ENCODE results near the gene ACOXL.

ACOXL gene

DNA sequence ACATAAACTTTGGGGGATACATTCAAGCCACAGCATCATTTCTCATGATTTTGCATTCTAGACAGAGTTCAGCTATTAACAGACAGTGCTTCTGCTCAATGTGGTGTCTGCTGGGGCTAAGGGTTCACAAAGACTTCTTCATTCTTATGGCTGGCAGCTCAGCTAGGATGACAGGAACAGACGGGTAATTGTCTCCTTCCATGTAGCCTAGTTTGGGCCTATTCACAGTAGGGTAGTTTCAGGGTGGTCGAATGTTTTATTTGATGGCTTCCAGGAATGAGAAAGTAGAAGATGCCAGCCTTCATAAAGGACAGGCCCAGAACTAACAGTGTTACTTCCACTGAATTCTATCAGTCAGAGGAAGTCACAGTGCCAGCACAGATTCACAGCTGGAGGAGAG, 362.3 kb downstream of the ACOXL start:
- no peak for DNase-seq

DNA sequence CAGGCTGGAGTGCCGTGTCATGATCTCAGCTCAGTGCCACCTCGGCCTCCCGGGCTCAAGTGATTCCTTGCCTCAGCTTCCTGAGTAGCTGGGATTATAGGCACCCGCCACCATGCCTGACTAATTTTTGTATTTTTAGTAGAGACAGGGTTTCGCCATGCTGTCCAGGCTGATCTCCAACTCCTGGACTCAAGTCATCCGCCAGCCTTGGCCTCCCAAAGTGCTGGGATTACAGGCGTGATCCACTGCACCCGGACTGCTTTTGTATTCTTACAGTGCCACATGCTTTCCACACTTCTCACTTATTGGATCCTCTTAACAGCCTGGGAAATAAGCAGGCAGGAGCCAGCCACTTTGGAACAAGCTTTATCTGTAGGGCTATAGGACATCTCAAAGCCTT, 363.1 kb downstream of the ACOXL start:
- DNase-seq, result no peak

DNA sequence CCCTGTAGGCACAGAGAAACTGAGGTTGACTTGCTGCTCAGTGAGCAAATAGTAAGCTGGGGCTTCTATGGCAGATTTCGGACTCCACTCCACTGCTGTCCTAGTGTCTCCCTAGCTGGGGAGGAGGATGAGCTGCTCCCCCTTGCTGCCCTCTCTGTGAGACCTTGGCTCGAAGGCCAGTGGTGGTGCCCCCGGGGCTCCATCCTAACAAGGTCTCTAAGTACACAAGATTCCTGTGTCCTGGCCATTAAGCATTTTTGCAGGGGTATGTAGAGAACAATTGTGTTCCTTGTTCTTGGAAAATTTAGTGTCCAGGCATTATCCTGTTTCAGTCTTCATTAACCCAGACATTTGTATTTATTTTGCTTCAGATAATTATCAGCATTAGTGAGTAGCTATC, 367.0 kb downstream of the ACOXL start:
- DNase-seq, result no peak

DNA sequence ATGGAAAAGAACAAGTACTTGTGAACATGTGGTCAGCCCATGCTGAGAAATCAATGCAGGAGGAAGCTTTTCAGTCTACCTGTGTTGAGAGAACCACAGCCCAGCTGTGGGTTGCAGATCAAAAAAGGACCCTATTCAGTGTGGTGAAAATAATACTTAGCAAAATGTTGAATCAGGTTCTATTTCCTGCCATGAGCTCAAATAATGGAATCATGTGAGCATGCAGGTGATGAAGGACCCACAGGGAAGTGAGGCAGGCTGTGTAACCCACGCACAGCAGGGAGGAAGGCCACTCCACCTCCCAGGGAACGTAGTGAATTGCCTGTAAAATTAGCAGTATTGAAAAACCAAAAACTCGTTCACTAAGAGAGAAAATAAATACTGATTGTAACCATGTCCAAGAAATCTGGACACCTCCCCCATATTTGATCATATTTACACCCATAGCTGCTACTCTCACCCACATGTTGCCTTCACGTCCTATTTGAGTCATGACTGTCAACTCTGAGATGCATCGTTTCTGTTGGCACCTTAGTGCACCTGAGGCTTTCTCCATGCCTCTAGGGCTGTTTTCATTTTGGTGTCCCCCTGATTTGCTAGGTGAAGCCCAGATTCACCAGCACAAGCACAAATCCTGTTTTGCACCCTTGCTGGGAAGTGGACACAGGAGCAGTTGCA, 367.9 kb downstream of the ACOXL start:
- DNase-seq, result no peak

DNA sequence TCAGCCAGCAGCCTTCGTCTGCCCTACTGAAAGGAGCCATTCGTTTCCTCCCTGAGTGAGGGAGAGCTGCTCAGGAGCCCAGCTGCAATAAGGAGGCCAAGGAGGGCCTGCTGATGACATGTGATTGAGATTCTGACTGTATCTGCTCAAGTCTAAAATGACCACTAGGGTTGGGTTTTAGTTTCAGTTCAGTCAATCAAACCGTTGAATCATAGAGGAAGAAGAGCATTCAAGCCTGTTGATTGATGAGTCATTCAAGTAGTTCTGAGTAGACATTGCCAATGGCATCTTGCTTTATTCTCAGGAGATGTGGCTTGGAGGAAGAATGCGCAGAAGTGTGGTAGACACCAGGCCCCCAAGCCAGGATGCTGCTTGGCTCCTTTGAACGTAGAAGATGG, 368.4 kb downstream of the ACOXL start:
- DNase-seq, result no peak

DNA sequence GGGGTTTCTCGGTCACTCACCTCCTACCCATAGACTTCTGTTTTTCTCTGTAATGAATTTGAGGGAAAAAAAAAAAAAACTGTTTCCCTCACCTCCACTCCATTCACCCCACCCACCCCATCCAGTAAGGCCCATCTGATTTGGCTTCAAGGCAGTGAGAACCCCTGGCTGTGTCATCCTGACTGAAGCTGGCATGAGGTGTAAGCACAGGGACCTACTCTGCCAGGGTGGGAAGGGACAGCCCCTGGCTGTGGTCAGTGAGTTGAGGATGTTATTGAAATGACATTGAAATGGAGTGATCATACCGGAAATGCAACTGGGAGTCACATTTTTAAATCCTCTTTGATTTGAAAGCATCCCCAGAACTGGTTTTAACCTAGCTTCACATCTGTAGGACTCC, 369.2 kb downstream of the ACOXL start:
- no peak for DNase-seq

DNA sequence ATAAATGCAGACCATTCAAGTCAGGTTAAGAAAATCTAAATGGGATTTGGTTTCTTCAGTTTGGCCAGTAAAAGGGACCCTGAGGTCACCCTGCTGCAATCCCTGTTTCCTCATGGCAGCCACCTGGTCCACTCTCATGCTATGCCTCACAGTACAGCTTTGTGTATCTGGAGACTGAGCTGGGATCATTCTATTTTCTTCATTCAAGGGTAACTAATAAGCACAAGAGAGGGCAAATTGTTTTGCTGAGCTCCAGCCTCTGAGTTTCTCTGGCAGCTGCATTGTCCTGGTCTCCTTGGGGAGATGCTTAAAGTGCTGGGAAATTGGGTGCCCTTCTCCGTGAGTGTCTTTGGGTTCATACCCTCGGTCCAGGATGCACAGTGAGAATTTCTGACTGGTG, 369.8 kb downstream of the ACOXL start:
- DNase-seq, result no peak

DNA sequence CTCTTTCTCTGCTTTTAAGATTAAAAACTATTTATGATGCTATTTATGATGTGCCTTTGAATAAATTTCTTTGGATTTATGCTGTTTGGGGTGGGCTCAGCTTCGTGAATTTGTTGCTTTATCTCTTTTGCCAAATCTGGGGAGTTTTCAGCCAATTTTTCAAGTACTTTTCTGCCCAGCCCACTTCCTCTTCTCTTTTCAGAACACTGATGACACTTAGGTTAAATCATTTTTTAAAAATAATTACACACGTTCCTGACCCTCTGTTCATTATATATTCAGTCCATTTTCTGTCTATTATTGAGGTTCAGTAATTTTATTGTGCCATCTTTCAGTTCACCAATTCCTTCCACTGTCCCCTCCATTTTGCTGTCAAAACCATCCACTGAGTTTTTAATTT, 373.6 kb downstream of the ACOXL start:
- DNase-seq, result no peak

DNA sequence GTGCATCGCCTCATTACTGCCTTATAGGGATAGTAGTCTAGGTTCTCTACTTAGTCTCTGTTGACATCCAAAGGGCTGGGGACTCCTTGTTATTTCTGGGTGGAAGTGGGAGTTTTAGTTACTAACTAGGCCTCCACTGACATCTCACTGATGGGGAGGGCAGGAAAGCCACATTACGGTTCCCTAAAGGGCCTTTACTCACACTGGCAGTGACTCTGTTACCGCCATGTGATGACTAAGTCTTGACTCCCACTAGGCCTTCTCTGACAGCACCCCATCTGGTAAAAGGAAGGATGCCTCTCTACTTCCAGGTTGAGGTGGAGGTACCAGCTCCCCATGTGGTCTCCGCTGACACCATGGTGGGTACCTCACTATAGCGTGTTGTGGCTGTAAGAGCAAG, 374.3 kb downstream of the ACOXL start:
- DNase-seq, result peak; percentile 11

DNA sequence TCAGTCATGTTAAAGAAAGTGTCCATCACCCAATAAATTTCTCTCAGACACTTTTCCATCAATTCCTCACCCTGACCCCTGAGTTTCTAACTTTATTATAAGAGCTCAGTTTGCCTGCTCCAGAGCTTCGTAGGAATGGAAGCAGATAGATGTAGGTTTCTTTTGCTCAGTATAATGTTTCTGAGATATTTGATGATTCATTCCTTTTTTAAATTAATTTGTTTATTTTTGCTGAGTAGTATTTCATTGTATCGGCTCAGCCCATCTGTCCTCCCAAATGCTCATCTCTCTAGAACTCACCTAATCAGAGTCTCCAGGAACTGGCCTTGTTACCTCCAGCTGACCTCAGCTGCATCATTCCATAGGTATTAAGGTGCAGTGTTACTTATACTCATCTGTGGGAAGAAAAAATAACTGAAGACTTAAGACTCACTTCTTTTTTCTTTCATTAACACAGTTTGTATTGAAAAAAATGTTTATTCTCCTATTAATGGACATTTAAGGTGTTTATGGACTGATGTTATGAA, 376.4 kb downstream of the ACOXL start:
- DNase-seq, result no peak

DNA sequence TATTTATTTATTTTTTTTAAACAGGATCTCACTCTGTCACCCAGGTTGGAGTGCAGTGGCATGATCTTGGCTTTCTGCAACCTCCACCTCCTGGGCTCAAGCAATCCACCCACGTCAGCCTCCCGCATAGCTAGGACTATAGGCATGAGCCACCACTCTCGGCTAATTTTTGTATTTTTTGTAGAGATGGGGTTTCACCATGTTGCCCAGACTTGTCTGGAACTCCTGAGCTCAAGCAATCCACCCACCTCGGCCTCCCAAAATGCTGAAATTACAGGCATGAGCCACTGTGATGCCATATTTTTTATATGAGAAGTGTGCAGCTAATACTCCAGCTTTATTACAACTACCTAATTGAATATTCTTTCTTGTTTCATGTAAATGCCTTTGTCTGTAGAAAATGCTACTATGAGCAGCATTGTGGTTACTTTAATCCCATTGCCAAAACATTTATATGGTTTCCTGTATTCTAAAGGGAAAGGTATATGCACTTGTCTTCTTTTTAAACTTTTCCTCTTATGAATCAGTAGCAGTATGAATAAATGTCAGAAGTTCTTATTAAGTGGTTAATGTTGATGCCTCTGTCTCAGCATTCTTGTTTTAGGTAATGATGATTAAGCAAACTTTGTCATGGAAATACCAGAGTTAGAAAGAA, 378.9 kb downstream of the ACOXL start:
- DNase-seq, result no peak

DNA sequence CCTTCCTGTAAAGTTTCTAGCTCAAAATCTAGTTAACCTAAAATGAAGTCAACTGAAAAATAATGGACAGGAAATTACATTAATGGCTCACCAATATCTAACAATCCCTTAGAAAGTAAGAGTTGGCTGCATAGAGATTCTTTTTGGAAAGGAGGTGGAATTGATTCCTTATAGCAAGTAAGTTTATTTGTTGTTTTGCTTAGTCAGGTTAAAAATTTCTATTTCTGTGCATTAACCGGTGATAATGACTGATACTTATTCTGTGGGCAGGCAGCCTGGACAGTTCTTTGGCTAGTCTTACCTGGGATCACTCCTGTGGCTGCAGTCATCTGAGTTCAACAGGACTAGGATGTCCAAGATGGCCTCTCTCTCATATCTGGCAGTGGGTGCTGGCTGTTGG, 381.5 kb downstream of the ACOXL start:
- no peak for DNase-seq

DNA sequence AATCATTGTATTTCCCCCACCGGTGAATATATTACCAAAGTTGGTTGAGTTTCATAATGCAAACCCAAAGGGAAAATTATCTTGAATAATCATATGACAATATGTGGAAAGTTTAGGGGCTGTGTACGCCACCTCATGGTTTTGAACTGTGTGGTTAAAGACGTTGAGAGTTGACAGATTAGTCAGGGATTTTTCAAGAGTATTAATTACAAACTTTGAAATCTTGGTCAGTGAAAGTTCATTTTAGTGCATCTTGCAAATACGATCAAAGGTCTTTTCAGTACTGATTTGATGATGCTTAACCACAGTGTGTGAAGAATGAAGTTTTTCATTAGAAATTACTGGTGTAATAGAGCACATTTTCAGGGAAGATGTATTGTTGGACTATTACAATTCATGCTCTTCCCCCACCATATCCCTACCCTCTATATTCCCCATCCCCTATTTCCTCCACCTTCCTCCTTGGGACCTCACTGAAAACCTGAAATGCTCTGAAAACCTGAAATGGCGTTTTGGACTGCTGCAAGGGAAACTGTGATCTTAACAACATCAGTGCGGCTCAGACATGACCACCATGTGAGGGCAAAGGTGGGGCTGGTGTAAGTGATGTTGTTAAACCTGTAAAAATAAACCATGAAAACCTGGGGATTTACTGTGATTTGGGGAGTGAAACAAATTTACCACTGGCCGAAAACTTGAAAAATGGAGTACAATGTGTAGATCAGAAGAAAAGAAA, 383.8 kb downstream of the ACOXL start:
- no peak for DNase-seq

DNA sequence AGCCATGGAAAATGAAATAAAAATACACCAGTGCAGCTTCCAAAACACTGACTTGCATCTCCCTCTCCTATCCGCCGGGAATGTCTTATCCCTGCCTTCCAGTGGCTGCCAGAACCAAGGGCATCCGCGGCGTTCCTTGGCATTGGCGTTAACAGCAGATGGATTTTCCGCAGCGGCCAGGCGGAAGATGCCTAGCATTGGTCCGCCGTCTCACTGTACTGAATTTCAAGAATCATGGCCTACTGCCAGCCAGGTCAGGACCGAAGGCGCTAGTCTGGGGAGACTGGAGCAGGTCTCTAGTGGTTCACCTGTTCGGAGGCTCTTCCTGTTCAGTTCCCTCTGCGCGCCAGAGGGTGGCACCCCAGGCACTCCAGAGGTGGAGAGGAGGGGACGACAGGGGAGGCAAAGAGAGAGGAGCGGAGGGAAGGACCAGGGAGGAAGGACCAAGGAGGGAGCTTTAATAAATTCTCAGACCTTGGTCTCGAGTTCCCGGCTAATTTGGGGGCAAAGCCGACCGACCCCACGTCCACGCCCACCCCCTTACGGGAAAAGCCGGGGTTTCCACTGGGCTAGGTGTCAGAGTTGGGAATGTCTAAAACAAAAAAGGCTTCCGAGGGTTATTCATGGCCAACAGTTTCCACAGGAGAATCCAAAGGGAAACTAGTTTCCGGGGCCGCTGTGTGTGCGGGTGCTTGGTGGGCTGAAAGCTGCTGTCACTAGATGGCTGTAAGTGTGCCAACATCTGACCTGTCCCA, 384.6 kb downstream of the ACOXL start:
- peak; percentile 68 for DNase-seq

DNA sequence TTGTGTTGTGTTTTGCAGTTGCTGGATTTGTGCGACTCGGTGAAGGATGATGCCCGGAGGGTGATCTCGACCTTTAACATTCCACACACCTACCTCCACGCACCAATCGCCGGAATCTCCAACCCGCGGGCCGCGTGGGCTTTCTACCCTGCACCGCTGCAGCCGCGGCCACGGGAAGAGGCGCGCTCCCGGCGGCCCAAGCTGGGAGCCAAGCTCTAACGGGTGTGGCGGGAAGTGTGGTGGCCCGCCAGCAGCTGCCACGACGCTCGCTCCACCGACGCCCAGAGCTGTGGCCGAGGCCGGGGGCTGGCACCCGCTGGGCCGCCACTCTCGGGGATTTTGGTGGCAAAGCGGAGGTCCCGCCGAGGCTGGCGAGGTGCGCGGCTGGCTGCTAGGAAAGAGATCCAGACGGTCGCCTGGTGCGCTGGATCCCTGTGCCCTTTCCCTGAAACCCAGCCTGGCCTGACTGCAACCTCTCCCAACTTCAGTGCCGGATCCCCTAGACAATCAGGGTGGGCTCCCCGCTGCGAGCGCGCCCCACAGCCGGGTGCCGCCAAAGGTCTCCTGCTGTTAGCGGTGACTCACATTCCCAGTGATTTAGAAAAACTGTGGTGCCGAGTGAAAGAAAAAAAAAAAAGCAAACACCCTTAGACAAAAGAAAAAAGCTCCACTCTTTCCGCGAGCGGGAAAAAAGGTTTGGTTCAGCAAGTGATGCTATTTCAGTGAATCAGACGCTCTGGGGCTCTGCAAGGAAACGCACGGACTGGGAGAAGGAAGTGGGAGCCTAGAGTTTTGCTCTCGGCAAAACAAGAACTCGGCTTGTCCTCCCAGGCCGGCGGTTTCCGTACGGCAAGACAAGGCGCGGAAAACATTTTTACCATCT, 385.5 kb downstream of the ACOXL start:
- peak; percentile 38 for DNase-seq

DNA sequence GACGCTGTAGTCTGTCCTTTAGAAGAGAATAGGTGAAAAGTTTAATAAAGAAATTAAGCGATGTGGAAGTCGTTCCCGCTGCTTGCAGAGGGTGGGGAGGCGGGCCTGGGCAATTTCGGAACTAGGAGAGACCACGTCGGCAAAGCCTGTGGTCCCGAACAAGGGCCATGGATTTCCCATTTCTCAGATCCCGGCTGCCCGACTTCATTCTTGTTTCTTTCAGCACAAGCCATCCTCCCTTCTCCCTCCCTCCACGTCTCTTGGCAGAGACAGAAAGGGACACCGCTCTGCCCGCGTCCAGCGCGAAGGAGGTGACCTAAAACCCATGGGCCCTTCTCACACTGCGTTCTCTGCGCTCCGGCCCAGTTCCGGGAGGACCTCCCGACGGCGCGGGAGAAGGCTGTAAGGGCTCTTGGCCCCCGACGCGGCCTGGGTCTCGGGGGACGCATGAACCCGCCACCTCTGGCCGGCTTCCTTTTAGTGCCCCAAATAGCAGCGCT, 386.2 kb downstream of the ACOXL start:
- DNase-seq, result no peak

DNA sequence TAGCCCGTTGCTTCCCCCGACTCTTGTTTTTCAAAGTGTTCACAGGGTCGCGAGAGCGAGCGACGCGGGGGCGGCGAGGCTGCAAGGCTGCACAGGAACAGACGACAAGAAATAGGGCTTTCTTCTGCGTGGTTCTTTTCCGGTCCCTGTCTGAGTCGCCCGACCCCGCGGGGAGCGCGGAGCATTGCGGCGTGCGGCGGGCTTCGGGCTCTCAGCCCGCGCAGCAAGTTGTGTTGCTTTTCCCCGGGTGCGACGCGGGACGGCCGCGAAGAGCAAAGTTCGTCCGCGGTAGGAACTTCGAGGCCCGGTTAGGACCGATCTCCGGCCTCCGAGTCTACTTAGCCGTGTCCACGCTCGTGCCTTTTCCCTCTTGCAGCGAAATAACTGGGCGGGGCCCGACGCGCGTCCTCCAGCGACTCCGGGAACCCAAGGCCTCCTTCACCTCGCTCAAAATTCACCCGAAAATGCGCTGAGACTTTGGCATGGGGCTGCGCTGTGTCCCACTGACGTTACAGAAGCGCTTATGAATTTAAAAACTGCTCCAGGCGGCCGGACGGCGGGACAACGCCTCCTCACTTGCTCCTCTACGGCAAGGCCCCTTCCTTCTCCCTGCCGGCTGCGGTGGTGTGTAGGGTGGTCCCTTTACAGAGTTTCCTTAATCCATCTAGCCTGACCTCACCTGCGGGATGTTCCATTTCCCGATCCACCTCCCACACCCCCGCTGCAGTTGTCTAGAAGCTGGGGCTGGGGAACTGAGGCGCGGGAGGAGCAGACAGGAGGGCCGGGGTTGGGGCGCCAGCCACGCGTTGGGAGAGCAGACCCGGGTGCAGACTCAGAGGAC, 386.8 kb downstream of the ACOXL start:
- no peak for DNase-seq

DNA sequence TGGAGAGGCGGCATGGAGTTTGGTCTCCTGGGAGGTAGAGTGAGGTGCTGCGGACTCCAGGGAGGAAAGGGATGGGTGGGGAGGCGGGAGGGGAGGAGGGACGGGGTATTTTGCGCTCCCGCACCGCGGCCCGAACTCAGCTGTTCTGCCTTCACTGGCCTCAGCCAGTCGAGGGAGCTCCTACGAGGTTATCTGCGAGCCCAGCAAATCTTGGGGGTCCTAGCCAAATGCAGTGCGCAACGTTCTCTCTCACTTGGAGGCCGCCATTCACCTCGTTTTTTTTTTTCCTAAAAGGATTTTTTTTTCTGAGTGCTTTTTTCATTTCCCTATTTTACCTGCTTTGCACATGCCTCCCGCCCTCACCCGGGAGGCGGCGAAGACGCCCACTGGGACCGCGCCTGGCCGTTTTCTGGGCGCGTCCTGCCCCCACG, 387.5 kb downstream of the ACOXL start:
- no peak for DNase-seq

DNA sequence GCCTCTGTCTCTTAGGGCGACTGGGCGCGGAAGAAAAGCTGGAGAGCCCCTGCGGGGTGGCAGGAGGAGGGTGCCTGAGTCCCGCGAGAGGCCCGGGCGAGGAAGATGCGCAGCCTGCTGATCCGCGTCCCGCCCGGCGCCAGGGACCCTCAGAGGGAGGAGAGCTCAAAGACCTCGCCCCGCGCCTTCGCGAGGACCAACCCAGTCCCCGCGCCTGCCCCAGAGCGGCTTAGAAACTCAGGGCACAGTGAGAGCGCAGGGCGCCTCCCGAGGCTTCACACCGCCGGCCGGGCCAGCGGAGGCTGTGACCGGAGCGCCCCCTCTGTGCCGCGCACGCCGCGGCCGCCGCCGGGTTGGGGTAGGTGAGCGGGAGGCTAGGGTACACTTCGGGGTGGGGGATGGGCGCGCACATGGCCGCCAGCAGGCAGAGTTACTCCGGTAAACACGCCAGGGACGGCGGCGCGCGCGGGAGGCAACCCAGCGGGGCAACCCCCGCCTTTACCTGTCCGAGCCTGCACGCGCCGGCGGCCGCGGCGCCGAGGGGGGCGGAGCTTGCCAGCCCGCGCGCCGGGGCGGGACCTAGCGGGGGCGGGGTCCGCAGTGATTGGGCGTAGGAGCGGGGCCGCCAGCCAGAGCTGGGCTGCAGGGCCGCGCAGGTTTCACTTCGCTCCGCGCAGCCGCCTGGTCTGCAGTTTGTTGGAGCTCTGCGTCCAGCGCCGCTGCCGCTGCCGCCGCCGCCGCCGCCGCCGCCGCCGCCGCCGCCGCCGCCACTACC, 388.1 kb downstream of the ACOXL start, which contains the start of gene BCL2L11:
Gene BCL2L11 (plus strand): TSS at position 662 of the 775 bp plus-strand sequence. CDS start 2,832 bp downstream, outside the sequence.
- DNase-seq, result peak; percentile 90

Measured in HCEC 1CT (cell line).